Mesendoderm (in vitro differentiated cells): ENCODE data around the gene CNRIP1.

ENCODE experiments used
- DNase-seq: peaks from one replicate; pipeline ENCODE4 v3.0.0; 2013
- H2AK5ac ChIP-seq: 2 replicates; pipeline ENCODE4 v1.6.1; 2013; ENCODE audit warnings: low read length, inconsistent platforms
- H2BK120ac ChIP-seq: 2 replicates; pipeline ENCODE4 v1.6.1; 2013; ENCODE audit warnings: low read depth, mild to moderate bottlenecking, low read length, moderate library complexity, mixed read lengths
- H2BK15ac ChIP-seq: replicated peaks from 2 replicates; pipeline ENCODE4 v1.6.1; 2013; ENCODE audit warnings: low read depth, mild to moderate bottlenecking, moderate library complexity
- H2BK5ac ChIP-seq: 2 replicates; pipeline ENCODE4 v1.6.1; 2013; ENCODE audit warnings: low read length, inconsistent platforms
- H3K18ac ChIP-seq: 2 replicates; pipeline ENCODE4 v1.6.1; 2013; ENCODE audit warnings: mild to moderate bottlenecking, low read length, mixed read lengths
- H3K23ac ChIP-seq: one replicate; pipeline ENCODE4 v1.6.1; 2013; ENCODE audit warnings: low read length
- H3K27ac ChIP-seq: 2 replicates; pipeline ENCODE4 v1.5.1; 2013; ENCODE audit warnings: low read depth, mild to moderate bottlenecking, inconsistent platforms, low read length, moderate library complexity
- H3K27me3 ChIP-seq: 2 replicates; pipeline ENCODE4 v1.6.1; 2013; ENCODE audit warnings: low read length, control low read depth, mild to moderate bottlenecking, inconsistent platforms; ENCODE audit not compliant: insufficient read depth, poor library complexity
- H3K36me3 ChIP-seq: 2 replicates; pipeline ENCODE4 v1.6.1; 2013; ENCODE audit warnings: low read length, inconsistent platforms; ENCODE audit not compliant: control insufficient read depth, insufficient read depth
- H3K4ac ChIP-seq: one replicate; pipeline ENCODE4 v1.6.1; 2013; ENCODE audit warnings: low read depth, mild to moderate bottlenecking, low read length, moderate library complexity
- H3K4me1 ChIP-seq: 2 replicates; pipeline ENCODE4 v1.6.1; 2013; ENCODE audit warnings: low read depth, low read length, inconsistent platforms; ENCODE audit not compliant: control insufficient read depth
- H3K4me2 ChIP-seq: 2 replicates; pipeline ENCODE4 v1.6.1; 2013; ENCODE audit warnings: low read length
- H3K4me3 ChIP-seq: 2 replicates; pipeline ENCODE4 v1.5.1; 2013; ENCODE audit warnings: mild to moderate bottlenecking, low read length
- H3K56ac ChIP-seq: one replicate; pipeline ENCODE4 v1.6.1; 2013; ENCODE audit warnings: low read length
- H3K79me1 ChIP-seq: 2 replicates; pipeline ENCODE4 v1.6.1; 2013; ENCODE audit warnings: low read length, inconsistent platforms
- H3K79me2 ChIP-seq: 2 replicates; pipeline ENCODE4 v1.6.1; 2013; ENCODE audit warnings: mild to moderate bottlenecking, low read length; ENCODE audit not compliant: control insufficient read depth, insufficient read depth
- H3K9ac ChIP-seq: 2 replicates; pipeline ENCODE4 v1.6.1; 2013; ENCODE audit warnings: low read length, inconsistent platforms
- H4K5ac ChIP-seq: one replicate; pipeline ENCODE4 v1.6.1; 2013; ENCODE audit warnings: low read length
- H4K8ac ChIP-seq: one replicate; pipeline ENCODE4 v1.6.1; 2013; ENCODE audit warnings: low read depth, mild to moderate bottlenecking, control low read depth, low read length, moderate library complexity
- WGBS: extraction: QIAGEN DNeasy Blood & Tissue Kit; methylation state at CpG from one replicate; pipeline ENCODE4 v1.1.7; 2013; ENCODE audit warnings: low lambda C conversion rate, missing lambda C conversion rate; ENCODE audit not compliant: insufficient coverage; ENCODE audit errors: extremely low coverage; 5-methylcytosine and 5-hydroxymethylcytosine counted together

Gene CNRIP1

GRCh38 chr2:68248361-68248760 is 71.4 kb downstream of the CNRIP1 start:
- H3K4me2 ChIP-seq, result no peak overlapping the region
- no peak overlapping the region for H2AK5ac ChIP-seq
- peak overlapping the region; percentile 27 for H3K56ac ChIP-seq
- no peak overlapping the region for H3K18ac ChIP-seq
- no peak for DNase-seq
- H3K79me2 ChIP-seq, result peaks cover 66% of the 10 kb centered on the region
- H3K4ac ChIP-seq, result no peak overlapping the region
- H2BK120ac ChIP-seq, result no peak overlapping the region
- H3K23ac ChIP-seq, result no peak overlapping the region
- H3K27ac ChIP-seq, result no peak overlapping the region
- H3K27me3 ChIP-seq, result no peaks in the 10 kb centered on the region
- H3K36me3 ChIP-seq, result no peaks in the 10 kb centered on the region
- WGBS, result no CpG with 5 or more reads among the region's 3 CpGs
- H2BK15ac ChIP-seq, result no peak overlapping the region
- no peak overlapping the region for H3K4me3 ChIP-seq
- H3K4me1 ChIP-seq, result peaks cover 21% of the 10 kb centered on the region
- no peak overlapping the region for H4K5ac ChIP-seq
- no peak overlapping the region for H4K8ac ChIP-seq
- H3K9ac ChIP-seq, result no peak overlapping the region
- no peak overlapping the region for H2BK5ac ChIP-seq
- H3K79me1 ChIP-seq, result peaks cover 8% of the 10 kb centered on the region

DNA sequence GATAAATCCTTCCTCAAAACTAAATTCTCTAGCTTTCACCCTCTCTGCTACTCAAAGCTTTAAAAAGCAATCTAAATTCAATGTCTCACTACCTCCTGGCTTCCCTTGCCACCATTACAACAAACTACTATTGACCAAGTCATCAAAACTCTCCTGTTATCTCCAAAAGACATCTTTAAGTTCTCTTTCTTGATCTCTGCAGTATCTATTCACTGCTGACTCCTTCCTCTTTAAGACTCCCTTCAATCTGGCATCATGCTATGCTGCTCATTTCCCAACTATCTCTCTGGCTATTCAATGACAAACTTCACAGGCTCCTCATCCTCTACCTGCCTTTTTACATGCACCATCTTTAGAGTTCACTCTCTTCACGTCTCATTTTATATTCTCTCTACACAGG is 73.4 kb downstream of the CNRIP1 start:
- DNase-seq, result peak; percentile 21
- WGBS, result 100% methylated on average over 1 of the region's 1 CpG

GRCh38 chr2:68245672-68246071 is 74.1 kb downstream of the CNRIP1 start:
- Histone ChIP-seq H3K4ac (no peak overlapping the region), H3K27ac (no peak overlapping the region), H3K4me1 (peaks cover 21% of the 10 kb centered on the region)

More for the DNA sequence above, 73.4 kb downstream of the CNRIP1 start:
- Histone ChIP-seq H3K56ac (no peak overlapping the region), H3K4me3 (no peak overlapping the region), H3K27ac (no peak overlapping the region), H4K5ac (no peak overlapping the region), H3K9ac (no peak overlapping the region), H3K79me2 (peaks cover 81% of the 10 kb centered on the region), H3K79me1 (peaks cover 8% of the 10 kb centered on the region), H4K8ac (no peak overlapping the region), H3K4me2 (no peak overlapping the region), H2BK15ac (no peak overlapping the region), H2AK5ac (no peak overlapping the region), H3K4ac (no peak overlapping the region), H3K36me3 (no peaks in the 10 kb centered on the region), H2BK120ac (no peak overlapping the region), H3K4me1 (peaks cover 21% of the 10 kb centered on the region), H3K18ac (no peak overlapping the region), H3K27me3 (no peaks in the 10 kb centered on the region), H2BK5ac (no peak overlapping the region), H3K23ac (no peak overlapping the region)

GRCh38 chr2:68245066-68245465 is 74.7 kb downstream of the CNRIP1 start:
- Histone ChIP-seq H3K56ac (no peak overlapping the region), H3K79me1 (peaks cover 8% of the 10 kb centered on the region), H3K9ac (no peak overlapping the region), H3K27me3 (no peaks in the 10 kb centered on the region), H3K27ac (no peak overlapping the region), H3K18ac (no peak overlapping the region), H2BK5ac (no peak overlapping the region), H3K36me3 (no peaks in the 10 kb centered on the region), H2BK15ac (no peak overlapping the region), H2BK120ac (no peak overlapping the region), H4K8ac (no peak overlapping the region), H2AK5ac (no peak overlapping the region), H3K4ac (no peak overlapping the region), H3K4me3 (no peak overlapping the region), H3K4me1 (peaks cover 21% of the 10 kb centered on the region), H4K5ac (no peak overlapping the region), H3K79me2 (peaks cover 81% of the 10 kb centered on the region), H3K4me2 (no peak overlapping the region), H3K23ac (no peak overlapping the region)
- WGBS, result no CpG with 5 or more reads among the region's 4 CpGs
- DNase-seq, result no peak

More at GRCh38 chr2:68245672-68246071, 74.1 kb downstream of the CNRIP1 start:
- no peak for DNase-seq
- Histone ChIP-seq H3K79me1 (peaks cover 8% of the 10 kb centered on the region), H3K4me3 (no peak overlapping the region), H2BK15ac (no peak overlapping the region), H4K8ac (no peak overlapping the region), H3K36me3 (no peaks in the 10 kb centered on the region), H3K56ac (no peak overlapping the region), H3K23ac (no peak overlapping the region), H3K27me3 (no peaks in the 10 kb centered on the region), H3K9ac (no peak overlapping the region), H2BK120ac (no peak overlapping the region), H2BK5ac (no peak overlapping the region), H4K5ac (no peak overlapping the region), H3K4me2 (no peak overlapping the region), H3K79me2 (peaks cover 81% of the 10 kb centered on the region), H2AK5ac (no peak overlapping the region), H3K18ac (no peak overlapping the region)

GRCh38 chr2:68244456-68244855 is 75.3 kb downstream of the CNRIP1 start:
- H3K79me2 ChIP-seq, result peaks cover 83% of the 10 kb centered on the region
- no peak overlapping the region for H2BK15ac ChIP-seq
- no peak overlapping the region for H3K56ac ChIP-seq
- no peak overlapping the region for H2BK120ac ChIP-seq
- peaks cover 8% of the 10 kb centered on the region for H3K79me1 ChIP-seq
- H3K4me3 ChIP-seq, result no peak overlapping the region
- H3K23ac ChIP-seq, result no peak overlapping the region
- 100% methylated on average over 1 of the region's 2 CpGs for WGBS
- peak; percentile 18 for DNase-seq
- no peaks in the 10 kb centered on the region for H3K27me3 ChIP-seq
- H3K4me2 ChIP-seq, result no peak overlapping the region
- no peak overlapping the region for H2BK5ac ChIP-seq
- H3K4ac ChIP-seq, result no peak overlapping the region
- H3K36me3 ChIP-seq, result no peaks in the 10 kb centered on the region
- no peak overlapping the region for H3K9ac ChIP-seq
- no peak overlapping the region for H3K18ac ChIP-seq
- H2AK5ac ChIP-seq, result no peak overlapping the region
- no peak overlapping the region for H3K27ac ChIP-seq
- H4K5ac ChIP-seq, result no peak overlapping the region
- no peak overlapping the region for H4K8ac ChIP-seq
- peaks cover 21% of the 10 kb centered on the region for H3K4me1 ChIP-seq
